Breast epithelium (tissue), 4 donors: ENCODE data around the gene FFAR1. TPM values are rescaled to one million over a fixed set of nuclear protein-coding genes. Genes with fewer than 3 reads are reported as not detected.

Source experiments
- DNase-seq, 2 donors: peaks; one replicate each; pipeline ENCODE4 v3.0.0-alpha.2; 2019; ENCODE audit warnings: low spot score in 2 of 2
- H3K27ac ChIP-seq, 2 donors: fragments of 200-600 bp; sonication (generic) in 1 of 2; one replicate each; pipeline ENCODE4 v1.5.1; 2016 to 2019; ENCODE audit warnings: mild to moderate bottlenecking in 1 of 2
- H3K27me3 ChIP-seq, 2 donors: fragments of 200-600 bp; sonication (generic) in 1 of 2; one replicate each; pipeline versions ENCODE4 v1.5.1 to v1.6.0; 2017 to 2019; ENCODE audit warnings: control low read depth in 1 of 2, mild to moderate bottlenecking in 1 of 2
- H3K36me3 ChIP-seq: fragments of 200-600 bp; one replicate; pipeline ENCODE4 v1.5.1; 2019
- H3K4me1 ChIP-seq, 2 donors: fragments of 200-600 bp; sonication (generic); one replicate each; pipeline ENCODE4 v1.5.1; 2016 to 2019; ENCODE audit warnings: control low read depth in 1 of 2
- H3K4me3 ChIP-seq, 3 donors: fragments of 200-600 bp; sonication (generic); 1 replicate in 2 of 3; 2 replicates in 1 of 3; pipeline ENCODE4 v1.5.1; 2016 to 2019; ENCODE audit warnings: mild to moderate bottlenecking in 3 of 3, moderate library complexity in 2 of 3
- H3K9me3 ChIP-seq, 2 donors: fragments of 200-600 bp; sonication (generic) in 1 of 2; one replicate each; pipeline ENCODE4 v1.5.1; 2016 to 2019; ENCODE audit warnings: control low read depth in 1 of 2
- POLR2A ChIP-seq: fragments of 450-650 bp; IDR thresholded peaks from one replicate; pipeline ENCODE4 v1.6.1; 2016; ENCODE audit warnings: antibody characterized with exemption, mild to moderate bottlenecking, moderate library complexity
- POLR2AphosphoS5 ChIP-seq, 3 donors: sonication (generic); formaldehyde crosslinking; IDR thresholded peaks; one replicate each; pipeline ENCODE4 v1.6.1; 2017; ENCODE audit warnings: antibody characterized with exemption in 3 of 3
- intact Hi-C: fragments of 100-400 bp; cut with DNase I; formaldehyde crosslinking; loops from one replicate; pipeline ENCODE4 v1.15.1; 2023; ENCODE audit warnings: low total_unique reads
- total RNA-seq, 3 donors: library from RNA; depleted of rRNA; stranded (reverse); fragments of >200 nt; gene quantifications; one replicate each; pipeline ENCODE4 v1.1.0, GENCODE V29; 2016
- TF ChIP-seq, protein P1 (sequence below), 3 donors: fragments of 450-650 bp; IDR thresholded peaks; one replicate each; pipeline ENCODE4 v1.5.1; 2016 to 2017; ENCODE audit warnings: antibody characterized with exemption in 3 of 3, mild to moderate bottlenecking in 3 of 3, moderate library complexity in 3 of 3

Gene FFAR1
- total RNA-seq, 3 donors from 2014 or later, result not detected

DNA sequence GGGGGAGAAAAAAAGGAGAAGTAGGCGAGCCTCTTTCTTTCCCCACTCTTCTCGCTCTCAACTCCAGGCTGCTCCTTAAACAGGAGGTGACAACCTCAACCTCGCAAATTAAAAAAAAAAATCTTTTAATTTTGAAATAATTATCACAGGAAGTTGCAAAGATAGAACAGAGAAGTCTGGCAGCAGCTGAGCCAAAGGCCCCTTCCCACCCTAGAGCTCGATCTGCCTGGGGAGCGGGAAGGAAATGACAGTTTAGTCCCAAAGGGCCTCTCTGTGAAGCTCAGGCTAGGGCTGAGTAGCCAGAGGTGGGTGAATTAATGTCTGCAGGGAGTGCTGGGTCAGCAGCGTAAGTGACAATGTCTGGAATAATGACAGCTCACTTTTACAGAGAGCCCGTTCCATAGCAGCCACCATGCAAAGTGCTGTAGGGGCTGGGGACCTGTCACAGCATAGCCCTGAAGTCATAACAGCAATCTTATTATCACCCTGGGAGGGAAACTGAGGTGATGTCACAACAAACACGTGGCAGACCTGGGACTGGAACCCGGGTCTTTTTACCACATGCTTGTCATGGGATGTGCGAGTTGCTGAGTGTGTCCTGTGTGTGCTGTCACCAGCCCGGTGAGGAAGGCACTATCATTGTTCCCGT, 27.5 kb upstream of the FFAR1 start:
- Histone ChIP-seq H3K36me3 (no peaks in the 10 kb centered on the region), H3K4me3 (no peak overlapping the region), H3K4me1 (no peaks in the 10 kb centered on the region), H3K27ac (no peak overlapping the region), H3K27me3 (no peaks in the 10 kb centered on the region), H3K9me3 (peaks cover 0 to 5% of the 10 kb centered on the region in 2 donors)
- no peak for DNase-seq
- intact Hi-C loops, result no loop called here
- TF ChIP-seq POLR2A (no peak), POLR2AphosphoS5 (IDR thresholded peaks at IDR 0.05) (no peak)
- TF ChIP-seq, protein P1, sequence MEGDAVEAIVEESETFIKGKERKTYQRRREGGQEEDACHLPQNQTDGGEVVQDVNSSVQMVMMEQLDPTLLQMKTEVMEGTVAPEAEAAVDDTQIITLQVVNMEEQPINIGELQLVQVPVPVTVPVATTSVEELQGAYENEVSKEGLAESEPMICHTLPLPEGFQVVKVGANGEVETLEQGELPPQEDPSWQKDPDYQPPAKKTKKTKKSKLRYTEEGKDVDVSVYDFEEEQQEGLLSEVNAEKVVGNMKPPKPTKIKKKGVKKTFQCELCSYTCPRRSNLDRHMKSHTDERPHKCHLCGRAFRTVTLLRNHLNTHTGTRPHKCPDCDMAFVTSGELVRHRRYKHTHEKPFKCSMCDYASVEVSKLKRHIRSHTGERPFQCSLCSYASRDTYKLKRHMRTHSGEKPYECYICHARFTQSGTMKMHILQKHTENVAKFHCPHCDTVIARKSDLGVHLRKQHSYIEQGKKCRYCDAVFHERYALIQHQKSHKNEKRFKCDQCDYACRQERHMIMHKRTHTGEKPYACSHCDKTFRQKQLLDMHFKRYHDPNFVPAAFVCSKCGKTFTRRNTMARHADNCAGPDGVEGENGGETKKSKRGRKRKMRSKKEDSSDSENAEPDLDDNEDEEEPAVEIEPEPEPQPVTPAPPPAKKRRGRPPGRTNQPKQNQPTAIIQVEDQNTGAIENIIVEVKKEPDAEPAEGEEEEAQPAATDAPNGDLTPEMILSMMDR (IDR thresholded peaks at IDR 0.05), result no peak

DNA sequence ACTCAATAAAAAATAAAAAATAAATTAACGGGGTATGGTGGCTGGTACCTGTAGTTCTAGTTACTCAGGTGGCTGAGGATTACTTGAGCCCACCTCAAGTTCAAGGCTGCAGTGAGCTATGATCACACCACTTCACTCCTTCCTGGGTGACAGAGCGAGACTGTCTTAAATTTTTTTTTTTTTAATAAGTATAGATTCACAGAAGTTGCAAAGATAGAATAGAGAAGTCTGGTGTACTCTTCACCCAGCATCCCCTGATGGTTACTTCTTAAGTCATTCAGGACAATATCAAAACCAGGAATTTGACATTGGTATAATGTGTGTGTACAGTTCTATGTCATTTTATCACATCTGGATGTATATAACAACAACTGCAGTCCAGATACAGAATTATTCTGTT, 26.4 kb upstream of the FFAR1 start:
- Histone ChIP-seq H3K4me1 (no peaks in the 10 kb centered on the region), H3K27ac (no peak overlapping the region), H3K9me3 (peaks cover 0 to 5% of the 10 kb centered on the region in 2 donors), H3K36me3 (no peaks in the 10 kb centered on the region), H3K4me3 (no peak overlapping the region), H3K27me3 (no peaks in the 10 kb centered on the region)
- no peak for TF ChIP-seq POLR2A
- no peak for TF ChIP-seq POLR2AphosphoS5 (IDR thresholded peaks at IDR 0.05)
- TF ChIP-seq, protein P1 (IDR thresholded peaks at IDR 0.05), result no peak
- DNase-seq, result no peak
- intact Hi-C loops, result no loop called here

DNA sequence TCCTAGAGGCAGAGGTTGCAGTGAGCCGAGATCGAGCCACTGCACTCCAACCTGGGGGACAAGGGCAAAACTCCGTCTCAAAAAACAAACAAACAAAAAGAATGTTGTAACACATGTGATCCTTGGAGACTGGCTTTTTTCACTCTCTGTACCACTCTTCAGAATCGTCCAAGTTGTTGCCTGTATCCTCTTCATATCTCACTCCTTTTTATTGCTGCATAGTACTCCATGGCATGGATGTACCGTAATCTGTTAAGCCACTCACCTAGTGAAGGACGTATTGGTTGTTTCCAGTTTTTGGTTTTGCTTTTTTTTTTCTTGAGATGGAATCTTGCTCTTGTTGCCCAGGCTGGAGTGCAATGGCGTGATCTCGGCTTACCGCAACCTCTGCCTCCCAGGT, 25.7 kb upstream of the FFAR1 start:
- intact Hi-C loops, result no loop called here
- H3K4me1 ChIP-seq, result no peaks in the 10 kb centered on the region
- H3K27ac ChIP-seq, result no peak overlapping the region
- TF ChIP-seq, protein P1 (IDR thresholded peaks at IDR 0.05), result no peak
- no peak for TF ChIP-seq POLR2AphosphoS5 (IDR thresholded peaks at IDR 0.05)
- no peak for TF ChIP-seq POLR2A
- no peaks in the 10 kb centered on the region for H3K36me3 ChIP-seq
- DNase-seq, result no peak
- H3K27me3 ChIP-seq, result no peaks in the 10 kb centered on the region
- H3K4me3 ChIP-seq, result no peak overlapping the region
- peaks cover 0 to 5% of the 10 kb centered on the region in 2 donors for H3K9me3 ChIP-seq

DNA sequence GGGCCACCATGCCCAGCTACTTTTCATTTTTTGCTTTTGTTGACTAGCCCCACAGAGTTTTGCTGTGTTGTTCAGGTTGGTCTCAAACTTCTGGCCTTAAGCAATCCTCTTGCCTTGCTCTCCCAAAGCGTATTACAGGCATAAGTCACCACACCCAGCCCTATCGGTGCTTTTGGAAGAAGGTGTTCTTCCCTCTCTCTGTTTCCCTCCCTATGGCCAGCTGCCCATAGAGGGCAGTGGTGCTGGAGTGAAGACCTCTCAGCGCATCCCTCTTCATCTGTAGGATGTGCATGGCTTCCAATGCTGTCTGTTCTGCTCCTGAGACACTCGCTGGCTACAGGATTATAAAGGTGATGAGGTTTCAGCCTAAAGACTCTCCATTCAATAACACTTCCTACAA, 20.1 kb upstream of the FFAR1 start:
- no peak for TF ChIP-seq POLR2AphosphoS5 (IDR thresholded peaks at IDR 0.05)
- no peak for TF ChIP-seq POLR2A
- TF ChIP-seq, protein P1 (IDR thresholded peaks at IDR 0.05), result no peak
- DNase-seq, result no peak

DNA sequence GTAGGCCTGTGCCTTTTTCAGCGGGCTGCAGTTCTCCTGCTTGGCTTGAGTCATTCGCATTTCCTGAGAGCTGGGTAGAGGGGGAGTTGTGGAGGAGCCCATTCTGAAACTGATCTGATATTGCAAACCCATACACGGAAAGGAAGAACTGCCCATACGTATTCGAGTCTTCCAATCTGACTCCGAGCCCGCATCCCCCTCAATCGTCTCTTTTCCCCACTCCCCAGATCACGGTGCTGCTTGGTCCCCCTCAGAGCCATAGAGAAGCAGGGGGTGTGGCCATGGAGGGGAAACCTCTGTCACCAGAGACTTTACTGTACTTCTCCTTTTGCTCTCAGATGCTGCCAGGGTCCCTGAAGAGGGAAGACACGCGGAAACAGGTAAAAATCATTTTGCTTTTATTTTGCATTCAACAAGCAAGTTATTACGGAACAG, 18.8 kb upstream of the FFAR1 start, which contains the start of gene CD22:
CD22 (plus strand) TSS at position 337 of the 435 bp plus-strand sequence. CDS start 2,854 bp downstream, outside the sequence.
- Histone ChIP-seq H3K27me3 (no peaks in the 10 kb centered on the region), H3K4me1 (no peaks in the 10 kb centered on the region), H3K9me3 (no peaks in the 10 kb centered on the region), H3K36me3 (no peaks in the 10 kb centered on the region), H3K27ac (no peak within 1 kb of the TSS), H3K4me3 (no peak within 1 kb of the TSS)
- no peak for DNase-seq
- TF ChIP-seq, protein P1 (IDR thresholded peaks at IDR 0.05), result no peak
- TF ChIP-seq POLR2AphosphoS5 (IDR thresholded peaks at IDR 0.05), result no peak
- TF ChIP-seq POLR2A, result no peak
- intact Hi-C loops, result no loop called here

More for the DNA sequence above, 20.1 kb upstream of the FFAR1 start:
- no peaks in the 10 kb centered on the region for H3K4me1 ChIP-seq
- no peaks in the 10 kb centered on the region for H3K9me3 ChIP-seq
- H3K27ac ChIP-seq, result no peak overlapping the region
- no peaks in the 10 kb centered on the region for H3K36me3 ChIP-seq
- no peaks in the 10 kb centered on the region for H3K27me3 ChIP-seq
- intact Hi-C loops, result no loop called here
- no peak overlapping the region for H3K4me3 ChIP-seq
